Measurements from ENCODE around the gene HTT. TPM values are rescaled to one million over a fixed set of nuclear protein-coding genes. Genes with fewer than 3 reads are reported as not detected.
A peak's percentile ranks its signal among the peaks of the same experiment; 100 is the strongest.

The HTT gene
- total and polyA plus RNA-seq, 9 of the 15 experiments (the other 6 are each of a cell fraction or from before 2014, with no cell fraction given): 0.66 to 31.6 (median 14.7) TPM

DNA sequence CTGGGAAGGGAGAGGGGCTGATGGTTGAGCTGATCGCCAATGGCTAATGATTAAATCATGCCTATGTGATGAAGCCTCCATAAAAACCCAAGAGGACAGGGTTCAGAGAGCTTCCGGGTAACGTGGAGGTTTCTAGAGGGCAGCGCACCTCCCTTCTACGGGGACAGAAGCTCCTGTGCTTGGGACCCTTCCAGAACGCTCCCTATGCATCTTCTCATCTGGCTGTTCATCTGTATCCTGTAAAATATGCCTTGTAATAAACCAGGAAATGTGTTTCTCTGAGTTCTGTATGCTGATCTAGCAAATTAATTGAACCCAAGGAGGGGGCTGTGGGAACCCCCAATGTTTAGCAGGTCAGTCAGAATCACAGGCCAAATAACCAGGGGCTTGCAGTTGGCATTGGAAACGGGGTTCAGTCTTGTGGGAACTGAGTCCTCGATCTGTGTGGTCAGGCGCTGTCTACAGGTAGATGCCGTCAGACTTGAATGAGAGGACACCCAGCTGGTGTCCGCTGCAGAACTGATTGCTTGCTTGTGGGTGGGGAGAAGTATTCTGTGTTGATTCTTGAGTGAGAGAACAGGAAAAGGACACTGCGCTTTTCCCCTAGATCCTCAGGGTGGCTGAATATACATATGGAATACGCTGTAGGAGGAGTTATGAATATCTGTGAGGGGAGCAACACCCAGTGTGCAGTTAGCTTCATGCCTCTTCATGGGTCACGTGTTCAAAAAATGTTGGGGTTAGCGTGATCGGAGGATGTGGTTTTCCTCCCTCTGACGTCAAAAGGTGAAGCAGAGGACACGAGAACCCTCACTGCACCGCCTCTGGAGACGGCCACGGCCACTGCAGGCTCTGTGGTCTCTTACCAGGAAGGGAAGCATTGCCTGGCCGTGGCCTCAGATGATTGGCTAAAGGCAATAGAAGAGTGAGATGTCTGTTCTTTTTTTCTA lies 29.3 kb upstream of the HTT start:
- peaks cover 0 to 18% of the 10 kb centered on the region in 2 experiments for H3K4me1 ChIP-seq (replicated peaks in 1 of 2; ENCODE audit: control insufficient read depth in 2 of 2, insufficient read depth in 2 of 2, low read length in 2 of 2)
- H3K27ac ChIP-seq (ENCODE audit: extremely low read depth, low read depth, low read length): no peak overlapping the region
- no peaks in the 10 kb centered on the region for H3K9me1 ChIP-seq (ENCODE audit: control insufficient read depth, insufficient read depth, low read length)
- peak; percentile 61 for FAIRE-seq
- peak overlapping the region; percentile 59; the same call in 1 of the 2 replicates for H2AFZ ChIP-seq (ENCODE audit: low read depth, low read length)
- 22% methylated on average over 19 of the region's 22 CpGs for WGBS (ENCODE audit: insufficient coverage, low coverage, missing lambda C conversion rate)
- H4K20me1 ChIP-seq (replicated peaks; ENCODE audit: control insufficient read depth, insufficient read depth, low read length): no peaks in the 10 kb centered on the region
- no peak overlapping the region for H3K9ac ChIP-seq (ENCODE audit: insufficient read depth in 1 of 2, low read depth in 2 of 2, low read length in 2 of 2)
- H3K4me2 ChIP-seq (ENCODE audit: insufficient read depth, low read length): peak overlapping the region; percentile 42
- BruUV-seq (replicated peaks): no TSS peak
- no peaks in the 10 kb centered on the region for H3K79me2 ChIP-seq (ENCODE audit: control insufficient read depth, insufficient read depth, low read length)
- H3K36me3 ChIP-seq (ENCODE audit: control insufficient read depth, insufficient read depth, low read length): no peaks in the 10 kb centered on the region
- peak; percentile 71 for ATAC-seq
- H3K9me3 ChIP-seq (replicated peaks; ENCODE audit: control insufficient read depth, insufficient read depth, low read depth, low read length): peaks cover 2% of the 10 kb centered on the region; the same call in 1 of the 2 replicates
- peak in 2 of 4 experiments; percentile 26 to 49 for DNase-seq (ENCODE audit: extremely low read depth in 1 of 4, low spot score in 3 of 4)
- in situ Hi-C loops (cut with MboI) (no loop called here), intact Hi-C loops (cut with micrococcal nuclease) (loop anchor here (5.0 to 10.0 kb wide), 2 partner anchors 90 to 397 kb away; partner anchors contain the start of gene HGFAC)
- peaks cover 22 to 27% of the 10 kb centered on the region in 2 experiments for H3K27me3 ChIP-seq (ENCODE audit: control insufficient read depth in 2 of 2, insufficient read depth in 2 of 2, low read length in 2 of 2)
- ChIA-PET CTCF (ENCODE audit: low intra/inter-chr PET ratio) (no interaction called here), POLR2A (interaction anchor here (0.6 to 1.2 kb wide), 4 partner anchors 9 to 154 kb away, joined by 3 to 4 read pairs (median 4); no protein-coding TSS in a partner anchor)
- no peak overlapping the region for H3K4me3 ChIP-seq
- TF ChIP-seq ZNF224 (CRISPR knock-in tag; IDR thresholded peaks at IDR 0.05) (no peak), ESRRA (IDR thresholded peaks at IDR 0.05; ENCODE audit: borderline replicate concordance, low read depth) (peak; percentile 93), MEF2D (tag; conservative IDR thresholded peaks at IDR 0.05; ENCODE audit: low read depth) (no peak), LEF1 (IDR thresholded peaks at IDR 0.05) (no peak), NRF1 (conservative IDR thresholded peaks at IDR 0.05 in 1 of 2, IDR thresholded peaks at IDR 0.05 in 1 of 2) (0 out of 4 replicates have a peak, but pooled peaks of 1 of the 2 experiments have one; percentile 17), RAD51 (IDR thresholded peaks at IDR 0.05; ENCODE audit: borderline replicate concordance, low read depth) (peak; percentile 91)
- TF ChIP-seq, protein P1, sequence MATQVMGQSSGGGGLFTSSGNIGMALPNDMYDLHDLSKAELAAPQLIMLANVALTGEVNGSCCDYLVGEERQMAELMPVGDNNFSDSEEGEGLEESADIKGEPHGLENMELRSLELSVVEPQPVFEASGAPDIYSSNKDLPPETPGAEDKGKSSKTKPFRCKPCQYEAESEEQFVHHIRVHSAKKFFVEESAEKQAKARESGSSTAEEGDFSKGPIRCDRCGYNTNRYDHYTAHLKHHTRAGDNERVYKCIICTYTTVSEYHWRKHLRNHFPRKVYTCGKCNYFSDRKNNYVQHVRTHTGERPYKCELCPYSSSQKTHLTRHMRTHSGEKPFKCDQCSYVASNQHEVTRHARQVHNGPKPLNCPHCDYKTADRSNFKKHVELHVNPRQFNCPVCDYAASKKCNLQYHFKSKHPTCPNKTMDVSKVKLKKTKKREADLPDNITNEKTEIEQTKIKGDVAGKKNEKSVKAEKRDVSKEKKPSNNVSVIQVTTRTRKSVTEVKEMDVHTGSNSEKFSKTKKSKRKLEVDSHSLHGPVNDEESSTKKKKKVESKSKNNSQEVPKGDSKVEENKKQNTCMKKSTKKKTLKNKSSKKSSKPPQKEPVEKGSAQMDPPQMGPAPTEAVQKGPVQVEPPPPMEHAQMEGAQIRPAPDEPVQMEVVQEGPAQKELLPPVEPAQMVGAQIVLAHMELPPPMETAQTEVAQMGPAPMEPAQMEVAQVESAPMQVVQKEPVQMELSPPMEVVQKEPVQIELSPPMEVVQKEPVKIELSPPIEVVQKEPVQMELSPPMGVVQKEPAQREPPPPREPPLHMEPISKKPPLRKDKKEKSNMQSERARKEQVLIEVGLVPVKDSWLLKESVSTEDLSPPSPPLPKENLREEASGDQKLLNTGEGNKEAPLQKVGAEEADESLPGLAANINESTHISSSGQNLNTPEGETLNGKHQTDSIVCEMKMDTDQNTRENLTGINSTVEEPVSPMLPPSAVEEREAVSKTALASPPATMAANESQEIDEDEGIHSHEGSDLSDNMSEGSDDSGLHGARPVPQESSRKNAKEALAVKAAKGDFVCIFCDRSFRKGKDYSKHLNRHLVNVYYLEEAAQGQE (IDR thresholded peaks at IDR 0.05; ENCODE audit: borderline replicate concordance): peak; percentile 25; the same call in 1 of the 2 replicates
- TF ChIP-seq, protein P1 (CRISPR knock-in tag; IDR thresholded peaks at IDR 0.05; ENCODE audit: low read depth): no peak
- TF ChIP-seq, protein P2, sequence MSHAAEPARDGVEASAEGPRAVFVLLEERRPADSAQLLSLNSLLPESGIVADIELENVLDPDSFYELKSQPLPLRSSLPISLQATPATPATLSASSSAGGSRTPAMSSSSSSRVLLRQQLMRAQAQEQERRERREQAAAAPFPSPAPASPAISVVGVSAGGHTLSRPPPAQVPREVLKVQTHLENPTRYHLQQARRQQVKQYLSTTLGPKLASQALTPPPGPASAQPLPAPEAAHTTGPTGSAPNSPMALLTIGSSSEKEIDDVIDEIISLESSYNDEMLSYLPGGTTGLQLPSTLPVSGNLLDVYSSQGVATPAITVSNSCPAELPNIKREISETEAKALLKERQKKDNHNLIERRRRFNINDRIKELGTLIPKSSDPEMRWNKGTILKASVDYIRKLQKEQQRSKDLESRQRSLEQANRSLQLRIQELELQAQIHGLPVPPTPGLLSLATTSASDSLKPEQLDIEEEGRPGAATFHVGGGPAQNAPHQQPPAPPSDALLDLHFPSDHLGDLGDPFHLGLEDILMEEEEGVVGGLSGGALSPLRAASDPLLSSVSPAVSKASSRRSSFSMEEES (CRISPR knock-in tag; IDR thresholded peaks at IDR 0.05): peak; percentile 91
- TF ChIP-seq, protein P3, sequence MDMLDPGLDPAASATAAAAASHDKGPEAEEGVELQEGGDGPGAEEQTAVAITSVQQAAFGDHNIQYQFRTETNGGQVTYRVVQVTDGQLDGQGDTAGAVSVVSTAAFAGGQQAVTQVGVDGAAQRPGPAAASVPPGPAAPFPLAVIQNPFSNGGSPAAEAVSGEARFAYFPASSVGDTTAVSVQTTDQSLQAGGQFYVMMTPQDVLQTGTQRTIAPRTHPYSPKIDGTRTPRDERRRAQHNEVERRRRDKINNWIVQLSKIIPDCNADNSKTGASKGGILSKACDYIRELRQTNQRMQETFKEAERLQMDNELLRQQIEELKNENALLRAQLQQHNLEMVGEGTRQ (CRISPR knock-in tag; IDR thresholded peaks at IDR 0.05): peak; percentile 75
